HG03432 (cell line): Measurements from ENCODE around the gene MAP2K1.
"Not testable (repeated sequence)": the region's sequence is repeated elsewhere in the genome, so short reads cannot be mapped to it uniquely, and the experiment has no call there.

Experiments
- ATAC-seq: cut with Tn5 transposase; IDR thresholded peaks from one replicate; pipeline ENCODE4 v1.9.1; 2021; ENCODE audit warnings: mild to moderate bottlenecking, moderate library complexity; ENCODE audit not compliant: unreplicated experiment

The MAP2K1 gene

GRCh38 chr15:66390678-66391077, 4.0 kb downstream of the MAP2K1 start:
- no peak for ATAC-seq

- not testable (repeated sequence) for ATAC-seq
Observed at GRCh38 chr15:66393037-66393436, 6.3 kb downstream of the MAP2K1 start.

- ATAC-seq: no peak
Observed at GRCh38 chr15:66394472-66394871, 7.8 kb downstream of the MAP2K1 start.

GRCh38 chr15:66394915-66395314, 8.2 kb downstream of the MAP2K1 start:
- no peak for ATAC-seq

- no peak for ATAC-seq
Observed at GRCh38 chr15:66399276-66399675, 12.6 kb downstream of the MAP2K1 start.

GRCh38 chr15:66400351-66400774, 13.7 kb downstream of the MAP2K1 start:
- ATAC-seq: no peak

GRCh38 chr15:66401130-66402021, 14.7 kb downstream of the MAP2K1 start:
- ATAC-seq: no peak

GRCh38 chr15:66402761-66403284, 16.1 kb downstream of the MAP2K1 start:
- ATAC-seq: no peak

- ATAC-seq: no peak
Observed at GRCh38 chr15:66403323-66403722, 16.6 kb downstream of the MAP2K1 start.

GRCh38 chr15:66404122-66404521, 17.4 kb downstream of the MAP2K1 start:
- no peak for ATAC-seq

- ATAC-seq: no peak
Observed at GRCh38 chr15:66404532-66404931, 17.8 kb downstream of the MAP2K1 start.

GRCh38 chr15:66405007-66405406, 18.3 kb downstream of the MAP2K1 start:
- no peak for ATAC-seq

GRCh38 chr15:66405615-66406014, 18.9 kb downstream of the MAP2K1 start:
- no peak for ATAC-seq

GRCh38 chr15:66408254-66408653, 21.5 kb downstream of the MAP2K1 start:
- ATAC-seq: no peak

GRCh38 chr15:66408675-66409282, 22.1 kb downstream of the MAP2K1 start:
- ATAC-seq: no peak

GRCh38 chr15:66409565-66410108, 22.9 kb downstream of the MAP2K1 start:
- ATAC-seq: no peak

GRCh38 chr15:66411190-66411589, 24.5 kb downstream of the MAP2K1 start:
- ATAC-seq: no peak

- no peak for ATAC-seq
Observed at GRCh38 chr15:66412220-66412619, 25.5 kb downstream of the MAP2K1 start.

- ATAC-seq: no peak
Observed at GRCh38 chr15:66413579-66413978, 26.9 kb downstream of the MAP2K1 start.

- ATAC-seq: no peak
Observed at GRCh38 chr15:66415360-66415759, 28.6 kb downstream of the MAP2K1 start.

- ATAC-seq: no peak
Observed at GRCh38 chr15:66417736-66418135, 31.0 kb downstream of the MAP2K1 start.

- ATAC-seq: no peak
Observed at GRCh38 chr15:66419471-66419870, 32.8 kb downstream of the MAP2K1 start.
